Lung (tissue), 12 donors: ENCODE results near the gene KLHL29. TPM values are rescaled to one million over a fixed set of nuclear protein-coding genes. Genes with fewer than 3 reads are reported as not detected.
"Not testable (repeated sequence)": the region's sequence is repeated elsewhere in the genome, so short reads cannot be mapped to it uniquely, and the experiment has no call there.

Experiments used
- ATAC-seq: fragments of 200-7000 bp; cut with Tn5 transposase; one replicate; pipeline ENCODE4 v1.9.1; 2020; ENCODE audit warnings: moderate number of reproducible peaks; ENCODE audit not compliant: insufficient read depth, low FRiP score
- DNase-seq, 3 donors: peaks; one replicate each; pipeline ENCODE4 v3.0.0-alpha.2; 2013 to 2017
- H3K27ac ChIP-seq, 2 donors: one replicate each; pipeline ENCODE4 v1.5.1; 2013; ENCODE audit warnings: mild to moderate bottlenecking in 2 of 2, moderate library complexity in 2 of 2, control low read depth in 1 of 2, inconsistent platforms in 1 of 2, low read depth in 1 of 2, low read length in 1 of 2
- H3K27me3 ChIP-seq, 3 donors: one replicate each; pipeline ENCODE4 v1.5.1; 2013; ENCODE audit warnings: low read length in 2 of 3; ENCODE audit not compliant: control insufficient read depth in 3 of 3, insufficient read depth in 3 of 3
- H3K36me3 ChIP-seq, 4 donors: one replicate each; pipeline ENCODE4 v1.5.1; 2013; ENCODE audit warnings: low read length in 4 of 4, mild to moderate bottlenecking in 1 of 4, moderate library complexity in 1 of 4; ENCODE audit not compliant: control insufficient read depth in 4 of 4, insufficient read depth in 4 of 4
- H3K4me1 ChIP-seq, 5 donors: one replicate each; pipeline ENCODE4 v1.5.1; 2013; ENCODE audit warnings: low read length in 5 of 5, mild to moderate bottlenecking in 2 of 5, moderate library complexity in 1 of 5; ENCODE audit not compliant: control insufficient read depth in 5 of 5, insufficient read depth in 5 of 5
- H3K4me3 ChIP-seq: one replicate; pipeline ENCODE4 v1.5.1; 2013; ENCODE audit warnings: mild to moderate bottlenecking, control low read depth, moderate library complexity
- H3K9ac ChIP-seq, 2 donors: one replicate each; pipeline ENCODE4 v1.5.1; 2013; ENCODE audit warnings: low read length in 2 of 2, control low read depth in 1 of 2; ENCODE audit not compliant: insufficient read depth in 1 of 2
- H3K9me3 ChIP-seq, 4 donors: one replicate each; pipeline ENCODE4 v1.5.1; 2013; ENCODE audit warnings: low read length in 3 of 4, mild to moderate bottlenecking in 1 of 4, moderate library complexity in 1 of 4; ENCODE audit not compliant: control insufficient read depth in 4 of 4, insufficient read depth in 3 of 4
- WGBS, 2 donors: extraction: QIAGEN DNeasy Blood & Tissue Kit; methylation state at CpG; one replicate each; pipeline ENCODE4 v1.1.7; 2013; 5-methylcytosine and 5-hydroxymethylcytosine counted together
- polyA plus RNA-seq, 2 donors: library from polyadenylated mRNA; stranded (reverse); fragments of 200-250 nt; gene quantifications; one replicate each; pipeline ENCODE4 v1.2.1, GENCODE V29; 2013
- total RNA-seq, 2 donors: library from RNA; depleted of rRNA in 1 of 2; stranded (reverse); fragments of >200 nt in 1 of 2; gene quantifications; one replicate each; pipeline ENCODE4 v1.2.1, GENCODE V29; 2014 to 2021
- TF ChIP-seq, protein P1 (sequence below): IDR thresholded peaks from 2 replicates; pipeline ENCODE4 v1.5.1; 2012; ENCODE audit warnings: mild to moderate bottlenecking; ENCODE audit errors: control extremely low read depth, extremely low read depth
- donor health status: control.
- donor health status: control.
- donor health status: Bipolar disorder and iron deficiency.
- donor health status: healthy.
- donor health status: DM: yes; HTN: yes; CAD: no.

The KLHL29 gene
- total and polyA plus RNA-seq, 4 donors = 2.7 to 16.2 (median 3.5) TPM

DNA sequence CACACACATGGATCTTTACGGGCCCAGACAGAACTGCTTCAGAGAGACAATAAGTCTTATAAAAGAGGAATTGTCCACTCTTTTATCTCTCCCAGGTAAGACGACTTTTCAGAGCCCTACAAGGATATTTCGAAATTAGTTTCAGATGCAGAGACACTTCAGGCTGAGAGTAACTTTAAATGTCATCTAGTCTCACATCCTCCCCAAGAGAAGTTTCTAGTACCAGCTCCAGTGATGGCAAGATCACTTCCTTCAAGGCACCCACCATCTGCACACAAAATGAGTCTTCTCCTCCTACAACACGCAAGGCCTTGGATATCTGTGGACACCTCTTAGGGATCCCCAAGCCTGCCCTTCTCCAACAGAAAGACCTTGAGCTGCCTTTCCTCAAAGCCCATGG is 39.0 kb upstream of the KLHL29 start:
- TF ChIP-seq, protein P1, sequence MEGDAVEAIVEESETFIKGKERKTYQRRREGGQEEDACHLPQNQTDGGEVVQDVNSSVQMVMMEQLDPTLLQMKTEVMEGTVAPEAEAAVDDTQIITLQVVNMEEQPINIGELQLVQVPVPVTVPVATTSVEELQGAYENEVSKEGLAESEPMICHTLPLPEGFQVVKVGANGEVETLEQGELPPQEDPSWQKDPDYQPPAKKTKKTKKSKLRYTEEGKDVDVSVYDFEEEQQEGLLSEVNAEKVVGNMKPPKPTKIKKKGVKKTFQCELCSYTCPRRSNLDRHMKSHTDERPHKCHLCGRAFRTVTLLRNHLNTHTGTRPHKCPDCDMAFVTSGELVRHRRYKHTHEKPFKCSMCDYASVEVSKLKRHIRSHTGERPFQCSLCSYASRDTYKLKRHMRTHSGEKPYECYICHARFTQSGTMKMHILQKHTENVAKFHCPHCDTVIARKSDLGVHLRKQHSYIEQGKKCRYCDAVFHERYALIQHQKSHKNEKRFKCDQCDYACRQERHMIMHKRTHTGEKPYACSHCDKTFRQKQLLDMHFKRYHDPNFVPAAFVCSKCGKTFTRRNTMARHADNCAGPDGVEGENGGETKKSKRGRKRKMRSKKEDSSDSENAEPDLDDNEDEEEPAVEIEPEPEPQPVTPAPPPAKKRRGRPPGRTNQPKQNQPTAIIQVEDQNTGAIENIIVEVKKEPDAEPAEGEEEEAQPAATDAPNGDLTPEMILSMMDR = no peak
- Histone ChIP-seq H3K4me3 (no peak overlapping the region), H3K27ac (no peak overlapping the region), H3K9me3 (peaks cover 0 to 3% (median 1%) of the 10 kb centered on the region in 4 donors), H3K27me3 (no peaks in the 10 kb centered on the region), H3K4me1 (peaks cover 0 to 4% (median under 1%) of the 10 kb centered on the region in 5 donors), H3K36me3 (no peaks in the 10 kb centered on the region), H3K9ac (no peak overlapping the region)
- ATAC-seq (no peak), DNase-seq (no peak)
- WGBS, 2 donors = 82% methylated on average over 4 of the region's 4 CpGs

DNA sequence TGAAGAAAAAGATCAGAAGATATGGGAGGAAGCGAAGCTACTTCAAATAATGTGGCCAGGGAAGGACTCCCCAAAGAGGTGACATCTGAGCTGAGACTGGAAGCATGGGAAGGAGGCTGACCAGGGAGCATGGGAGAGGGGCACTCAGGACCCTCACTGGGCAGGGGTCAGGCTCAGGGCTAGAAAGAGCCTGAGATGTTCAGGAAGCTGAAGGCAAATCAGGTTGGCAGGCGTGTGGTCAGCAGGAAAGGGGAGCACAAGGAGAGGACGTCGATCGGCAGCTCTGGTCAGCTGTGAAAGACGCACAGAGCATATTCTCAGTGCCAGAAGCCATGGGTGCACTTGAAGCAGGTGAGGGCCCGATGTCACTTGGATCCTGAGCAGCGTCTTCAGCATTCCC is 38.2 kb upstream of the KLHL29 start:
- no peak overlapping the region for H3K9ac ChIP-seq
- ATAC-seq (no peak), DNase-seq (no peak)
- TF ChIP-seq, protein P1 = no peak
- 85 to 93% methylated on average over 8 of the region's 8 CpGs for whole genome bisulfite sequencing, 2 donors
- H3K9me3 ChIP-seq = peaks cover 0 to 2% (median 0%) of the 10 kb centered on the region in 4 donors
- H3K27me3 ChIP-seq = no peaks in the 10 kb centered on the region
- no peak overlapping the region for H3K27ac ChIP-seq
- H3K4me3 ChIP-seq = no peak overlapping the region
- peaks cover 0 to 12% (median 5%) of the 10 kb centered on the region in 5 donors for H3K4me1 ChIP-seq
- no peaks in the 10 kb centered on the region for H3K36me3 ChIP-seq

DNA sequence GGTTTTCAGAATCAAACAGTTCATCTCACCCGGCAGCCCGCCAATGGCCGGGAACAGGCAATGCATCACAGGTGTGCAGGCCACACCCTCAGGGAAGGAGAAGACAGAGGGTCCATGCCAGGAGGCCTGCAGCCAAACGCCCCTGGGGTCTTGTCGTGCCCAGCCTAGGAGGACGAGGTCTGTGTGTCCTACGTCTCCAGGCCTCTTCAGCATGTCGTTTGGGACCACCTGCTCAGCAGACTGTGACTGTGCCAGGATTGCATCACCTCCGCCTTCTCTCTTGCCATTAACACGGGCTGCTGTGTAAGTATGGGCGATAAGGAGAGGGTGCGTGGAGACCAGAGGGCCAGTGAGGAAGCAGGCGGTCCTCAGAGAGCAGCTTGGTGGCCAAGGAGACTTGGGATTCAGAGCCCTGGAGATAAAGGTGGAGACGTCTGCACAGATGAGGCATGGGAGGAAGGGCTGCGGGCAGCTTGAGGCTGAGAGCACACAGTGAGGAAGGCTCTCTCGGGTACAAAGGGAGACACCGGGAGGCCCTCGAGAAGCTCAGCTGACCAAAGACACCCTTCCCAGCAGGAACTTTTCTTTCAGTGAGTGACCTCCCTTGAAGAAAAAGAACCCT is 37.4 kb upstream of the KLHL29 start:
- Histone ChIP-seq H3K4me3 (no peak overlapping the region), H3K36me3 (no peaks in the 10 kb centered on the region), H3K4me1 (peaks cover 0 to 14% (median 5%) of the 10 kb centered on the region in 5 donors), H3K27ac (no peak overlapping the region), H3K9ac (no peak overlapping the region), H3K9me3 (peaks cover 0 to 2% (median 0%) of the 10 kb centered on the region in 4 donors), H3K27me3 (no peaks in the 10 kb centered on the region)
- 86 to 92% methylated on average over 18 of the region's 18 CpGs for WGBS, 2 donors
- ATAC-seq (no peak), DNase-seq (no peak)
- TF ChIP-seq, protein P1 = no peak

DNA sequence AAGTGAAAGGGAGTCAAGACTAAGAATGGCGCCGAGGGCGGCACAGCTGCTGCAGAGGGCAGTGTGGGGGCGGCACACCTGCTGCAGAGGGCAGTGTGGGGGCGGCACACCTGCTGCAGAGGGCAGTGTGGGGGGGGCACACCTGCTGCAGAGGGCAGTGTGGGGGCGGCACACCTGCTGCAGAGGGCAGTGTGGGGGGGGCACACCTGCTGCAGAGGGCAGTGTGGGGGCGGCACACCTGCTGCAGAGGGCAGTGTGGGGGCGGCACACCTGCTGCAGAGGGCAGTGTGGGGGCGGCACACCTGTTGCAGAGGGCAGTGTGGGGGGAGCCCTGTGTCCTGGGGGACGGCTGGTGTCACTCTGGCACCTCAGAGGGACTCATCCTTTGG is 36.9 kb upstream of the KLHL29 start:
- WGBS, 2 donors = 92 to 96% methylated on average over 9 to 10 of the region's 10 CpGs
- H3K27me3 ChIP-seq, DNase-seq, H3K27ac ChIP-seq, ATAC-seq, H3K36me3 ChIP-seq, H3K4me3 ChIP-seq, H3K9ac ChIP-seq, H3K9me3 ChIP-seq: not testable (repeated sequence)
- peaks cover 0 to 14% (median 5%) of the 10 kb centered on the region in 5 donors for H3K4me1 ChIP-seq
